H1 (cell line): ENCODE results near the gene PDLIM3. TPM values are rescaled to one million over a fixed set of nuclear protein-coding genes. Genes with fewer than 3 reads are reported as not detected.

Experiments
- CTCF ChIA-PET: fragments of 300-600 bp; sonication (Branson Sonifier 250); formaldehyde crosslinking; loops from one replicate; lab custom pipeline; 2021; ENCODE audit not compliant: partially characterized antibody; lab: Charles Lee
- POLR2A ChIA-PET: fragments of 300-600 bp; sonication (Branson Sonifier 250); formaldehyde crosslinking; loops from one replicate; lab custom pipeline; 2021; ENCODE audit warnings: inconsistent platforms; ENCODE audit not compliant: partially characterized antibody; lab: Charles Lee
- DNase-seq, 2 experiments: peaks; one replicate each; pipeline versions ENCODE4 v3.0.0 to v3.0.0-alpha.2; 2010 to 2022; ENCODE audit warnings: low spot score in 2 of 2, low read depth in 1 of 2, mixed read lengths in 1 of 2
- FAIRE-seq: peaks from 2 replicates; lab custom pipeline; 2011; peaks lifted over from hg19 to GRCh38; lab: Jason Lieb, UNC
- H2AFZ ChIP-seq: 2 replicates; pipeline ENCODE4 v1.8.1; 2012; ENCODE audit warnings: low read length, inconsistent platforms
- H2AK5ac ChIP-seq: 2 replicates; pipeline ENCODE4 v1.6.1; 2013; ENCODE audit warnings: low read depth, low read length
- H2BK120ac ChIP-seq: replicated peaks from 2 replicates; pipeline ENCODE3; 2013; ENCODE audit warnings: low read depth, low read length, inconsistent platforms
- H2BK12ac ChIP-seq: 2 replicates; pipeline ENCODE4 v1.6.1; 2013; ENCODE audit warnings: low read depth, low read length
- H2BK15ac ChIP-seq: 2 replicates; pipeline ENCODE4 v1.6.1; 2013; ENCODE audit warnings: low read length
- H2BK20ac ChIP-seq: 2 replicates; pipeline ENCODE4 v1.6.1; 2013; ENCODE audit warnings: low read length
- H2BK5ac ChIP-seq: 2 replicates; pipeline ENCODE4 v1.6.1; 2013; ENCODE audit warnings: low read depth, low read length
- H3K14ac ChIP-seq: 2 replicates; pipeline ENCODE4 v1.6.1; 2013; ENCODE audit warnings: inconsistent platforms; ENCODE audit not compliant: insufficient read length
- H3K18ac ChIP-seq: 2 replicates; pipeline ENCODE4 v1.6.1; 2013; ENCODE audit warnings: low read length; ENCODE audit errors: extremely low read depth
- H3K23ac ChIP-seq: 2 replicates; pipeline ENCODE4 v1.6.1; 2013; ENCODE audit warnings: inconsistent platforms; ENCODE audit not compliant: insufficient read length
- H3K23me2 ChIP-seq: 2 replicates; pipeline ENCODE4 v1.6.1; 2013; ENCODE audit warnings: low read depth, low read length
- H3K27ac ChIP-seq: 2 replicates; pipeline ENCODE4 v1.6.1; 2011; ENCODE audit warnings: low read depth, low read length, inconsistent platforms
- H3K27me3 ChIP-seq, 4 experiments: replicated peaks in 1 of 4; 1 replicate in 1 of 4; 2 replicates in 3 of 4; pipeline versions ENCODE4 v1.6.1 to v1.8.1; 2011 to 2013; ENCODE audit warnings: low read length in 3 of 4, mild to moderate bottlenecking in 3 of 4, inconsistent platforms in 2 of 4, mixed read lengths in 2 of 4, moderate library complexity in 1 of 4; ENCODE audit not compliant: control insufficient read depth in 3 of 4, insufficient read depth in 3 of 4; ENCODE audit errors: extremely low read depth in 1 of 4
- H3K36me3 ChIP-seq, 4 experiments: 2 replicates each; pipeline versions ENCODE4 v1.6.1 to v1.8.1; 2011 to 2013; ENCODE audit warnings: mild to moderate bottlenecking in 4 of 4, low read length in 3 of 4, moderate library complexity in 2 of 4, control low read depth in 1 of 4, inconsistent platforms in 1 of 4; ENCODE audit not compliant: insufficient read depth in 4 of 4, control insufficient read depth in 2 of 4
- H3K4ac ChIP-seq: replicated peaks from 2 replicates; pipeline ENCODE3; 2013; ENCODE audit warnings: low read length, low read depth, mixed read lengths, inconsistent platforms; ENCODE audit not compliant: insufficient read length
- H3K4me1 ChIP-seq, 4 experiments: replicated peaks in 1 of 4; 1 replicate in 1 of 4; 2 replicates in 3 of 4; pipeline versions ENCODE4 v1.6.1 to v1.8.1; 2011 to 2013; ENCODE audit warnings: low read length in 3 of 4, inconsistent platforms in 2 of 4, mixed read lengths in 1 of 4; ENCODE audit not compliant: insufficient read depth in 4 of 4, control insufficient read depth in 3 of 4
- H3K4me2 ChIP-seq, 2 experiments: 2 replicates each; pipeline versions ENCODE4 v1.6.1 to v1.8.1; 2011 to 2013; ENCODE audit warnings: low read depth in 2 of 2, low read length in 2 of 2, control low read depth in 1 of 2, inconsistent platforms in 1 of 2, mild to moderate bottlenecking in 1 of 2; ENCODE audit not compliant: insufficient read depth in 1 of 2
- H3K4me3 ChIP-seq, 4 experiments: fragments of 200-600, 300-600 bp in 1 of 4; sonication (generic), shearing (Covaris generic), sonication (Bioruptor Twin) in 1 of 4; 2 replicates each; pipeline versions ENCODE4 v1.5.1 to v1.8.1; 2011 to 2016; ENCODE audit warnings: low read length in 4 of 4, low read depth in 3 of 4, control low read depth in 2 of 4, inconsistent platforms in 2 of 4, mild to moderate bottlenecking in 2 of 4, mixed read lengths in 1 of 4, moderate library complexity in 1 of 4; ENCODE audit not compliant: insufficient read depth in 2 of 4; ENCODE audit errors: extremely low read depth in 1 of 4
- H3K56ac ChIP-seq: replicated peaks from 2 replicates; pipeline ENCODE3; 2013; ENCODE audit warnings: low read depth, mild to moderate bottlenecking, mixed read lengths, low read length, inconsistent platforms; ENCODE audit not compliant: insufficient read length
- H3K79me1 ChIP-seq: 2 replicates; pipeline ENCODE4 v1.6.1; 2013; ENCODE audit warnings: low read depth, low read length, control low read depth
- H3K79me2 ChIP-seq, 2 experiments: 2 replicates each; pipeline versions ENCODE4 v1.6.1 to v1.8.1; 2012 to 2013; ENCODE audit warnings: low read length in 2 of 2, mild to moderate bottlenecking in 2 of 2, inconsistent platforms in 1 of 2; ENCODE audit not compliant: insufficient read depth in 2 of 2, control insufficient read depth in 1 of 2
- H3K9ac ChIP-seq, 4 experiments: replicated peaks in 1 of 4; 1 replicate in 1 of 4; 2 replicates in 3 of 4; pipeline versions ENCODE4 v1.6.1 to v1.8.1; 2011 to 2013; ENCODE audit warnings: low read depth in 3 of 4, low read length in 3 of 4, control low read depth in 2 of 4, mild to moderate bottlenecking in 2 of 4, moderate library complexity in 2 of 4, inconsistent platforms in 1 of 4; ENCODE audit errors: extremely low read depth in 1 of 4
- H3K9me3 ChIP-seq, 2 experiments: 2 replicates each; pipeline versions ENCODE4 v1.6.1 to v1.8.1; 2012 to 2013; ENCODE audit warnings: mild to moderate bottlenecking in 2 of 2, moderate library complexity in 2 of 2, control low read depth in 1 of 2, inconsistent platforms in 1 of 2, low read depth in 1 of 2, low read length in 1 of 2, mixed read lengths in 1 of 2; ENCODE audit not compliant: insufficient read depth in 2 of 2
- H4K20me1 ChIP-seq, 2 experiments: replicated peaks in 1 of 2; 2 replicates each; pipeline versions ENCODE3 to v1.8.1; 2011 to 2013; ENCODE audit warnings: inconsistent platforms in 2 of 2, low read length in 2 of 2, mild to moderate bottlenecking in 1 of 2; ENCODE audit not compliant: insufficient read depth in 2 of 2, control insufficient read depth in 1 of 2
- H4K5ac ChIP-seq: 2 replicates; pipeline ENCODE4 v1.6.1; 2013; ENCODE audit warnings: low read length, low read depth, mixed read lengths, inconsistent platforms; ENCODE audit not compliant: insufficient read length
- H4K8ac ChIP-seq: 2 replicates; pipeline ENCODE4 v1.8.0; 2013; ENCODE audit warnings: mild to moderate bottlenecking, moderate library complexity, low read length, inconsistent platforms; ENCODE audit not compliant: insufficient read depth; ENCODE audit errors: extremely low read depth
- H4K91ac ChIP-seq: replicated peaks from 2 replicates; pipeline ENCODE3; 2013; ENCODE audit warnings: low read length, mixed read lengths, inconsistent platforms; ENCODE audit not compliant: insufficient read length
- ATF3 ChIP-seq: IDR thresholded peaks from 2 replicates; pipeline ENCODE4 v1.6.1; 2011; ENCODE audit warnings: low read depth, mild to moderate bottlenecking, low read length; ENCODE audit not compliant: insufficient read depth
- BRCA1 ChIP-seq: IDR thresholded peaks from 2 replicates; pipeline ENCODE4 v1.6.1; 2012; ENCODE audit warnings: low read depth, low read length, improper control_type of control experiment
- CEBPB ChIP-seq: IDR thresholded peaks from 2 replicates; pipeline ENCODE4 v1.6.1; 2012; ENCODE audit warnings: low read depth, low read length
- CHD1 ChIP-seq: IDR thresholded peaks from 2 replicates; pipeline ENCODE4 v1.6.1; 2012; ENCODE audit warnings: low read depth, low read length, improper control_type of control experiment
- KDM5A ChIP-seq: fragments of 200-600 bp; IDR thresholded peaks from 2 replicates; pipeline ENCODE4 v1.7.1; 2012; ENCODE audit warnings: mild to moderate bottlenecking, low read length, inconsistent platforms, mixed read lengths
- NANOG ChIP-seq: IDR thresholded peaks from 2 replicates; pipeline ENCODE4 v1.6.1; 2011; ENCODE audit warnings: low read length, low read depth, mild to moderate bottlenecking, inconsistent platforms; ENCODE audit not compliant: insufficient read depth, poor library complexity, severe bottlenecking
- RXRA ChIP-seq: IDR thresholded peaks from 2 replicates; pipeline ENCODE4 v1.6.1; 2011; ENCODE audit warnings: low read depth, mild to moderate bottlenecking, low read length, moderate library complexity; ENCODE audit not compliant: insufficient read depth
- SIN3A ChIP-seq, 2 experiments: IDR thresholded peaks in 1 of 2; conservative IDR thresholded peaks in 1 of 2; 2 replicates each; pipeline ENCODE4 v1.6.1; 2011 to 2012; ENCODE audit warnings: low read length in 2 of 2, improper control_type of control experiment in 1 of 2, low read depth in 1 of 2, mild to moderate bottlenecking in 1 of 2
- SIX5 ChIP-seq: IDR thresholded peaks from 2 replicates; pipeline ENCODE4 v1.6.1; 2011; ENCODE audit warnings: mild to moderate bottlenecking, low read depth, low read length
- SP4 ChIP-seq: IDR thresholded peaks from 2 replicates; pipeline ENCODE4 v1.6.1; 2012; ENCODE audit warnings: low read length, inconsistent platforms
- TAF1 ChIP-seq: IDR thresholded peaks from 2 replicates; pipeline ENCODE4 v1.6.1; 2011; ENCODE audit warnings: mild to moderate bottlenecking, low read depth, low read length
- TAF7 ChIP-seq: optimal IDR thresholded peaks from 2 replicates; pipeline ENCODE3; 2011; ENCODE audit warnings: low read depth, mild to moderate bottlenecking, inconsistent platforms, low read length, moderate library complexity, borderline replicate concordance
- TBP ChIP-seq: IDR thresholded peaks from 2 replicates; pipeline ENCODE4 v1.6.1; 2011; ENCODE audit warnings: low read depth, low read length, improper control_type of control experiment
- WGBS, 2 experiments: shearing (Covaris generic) in 1 of 2; methylation state at CpG; one replicate each; pipeline versions ENCODE4 v1.1.6 to v1.1.7; 2013 to 2015; ENCODE audit warnings: low lambda C conversion rate in 2 of 2, mixed read lengths in 2 of 2, inconsistent platforms in 1 of 2, low coverage in 1 of 2, missing lambda C conversion rate in 1 of 2; ENCODE audit not compliant: insufficient replicate concordance in 2 of 2, insufficient coverage in 1 of 2, insufficient read length in 1 of 2; ENCODE audit errors: extremely low coverage in 1 of 2, missing lambda C conversion rate in 1 of 2; 5-methylcytosine and 5-hydroxymethylcytosine counted together
- polyA plus RNA-seq, 7 experiments: library from polyadenylated mRNA; depleted of rRNA in 3 of 7; stranded (reverse) in 5 of 7; unstranded in 2 of 7; fragments of >200 nt in 5 of 7; fragments of 200-250 nt in 2 of 7; gene quantifications; 1 replicate in 5 of 7; 2 replicates in 1 of 7; 4 replicates in 1 of 7; pipeline versions ENCODE4 v1.2.1 to v1.2.3, GENCODE V29; 2011 to 2013; ENCODE audit warnings: missing spikeins in 2 of 7, mixed read lengths in 2 of 7
- total RNA-seq: library from RNA; stranded (reverse); fragmentation: NEBNext Ultra II Directional; extraction: Animal tissue kit (Norgen Biotek cat#: 25700); gene quantifications from 2 replicates; pipeline ENCODE4 v1.2.1, GENCODE V29; 2021
- TF ChIP-seq, protein P1 (sequence below): IDR thresholded peaks from 2 replicates; pipeline ENCODE4 v1.6.1; 2011; ENCODE audit warnings: low read length, improper control_type of control experiment

The PDLIM3 gene
- total and polyA plus RNA-seq, 2 of the 8 experiments (the other 6 are each of a cell fraction or from before 2014, with no cell fraction given), result 7.6 to 8.1 TPM

DNA sequence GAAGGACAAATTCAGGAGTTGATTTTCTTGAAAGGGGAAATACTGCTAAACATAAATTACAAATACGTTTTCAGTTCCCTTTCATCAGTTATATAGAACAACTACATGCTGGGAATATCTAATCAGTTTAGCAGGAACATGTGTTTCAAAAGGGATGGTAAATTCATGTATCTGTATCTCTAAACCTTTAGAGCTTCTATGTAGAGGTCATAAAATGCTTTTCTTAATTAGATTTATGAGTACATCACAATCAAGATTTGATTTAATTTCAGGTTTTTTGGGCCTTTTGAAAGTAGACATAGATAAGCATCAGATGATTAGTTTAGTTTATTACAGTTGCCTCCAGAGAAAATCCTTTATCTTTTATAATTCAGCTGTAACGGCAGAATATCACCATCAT is 12.9 kb downstream of the PDLIM3 start:
- ChIA-PET CTCF (no interaction called here), POLR2A (no interaction called here)
- DNase-seq (no peak), FAIRE-seq (no peak)
- Histone ChIP-seq H4K5ac (no peak overlapping the region), H3K56ac (no peak overlapping the region), H3K23ac (no peak overlapping the region), H3K4me1 (no peaks in the 10 kb centered on the region), H3K4me2 (no peak overlapping the region), H3K79me2 (no peaks in the 10 kb centered on the region), H2BK20ac (no peak overlapping the region), H2BK120ac (no peak overlapping the region), H2AK5ac (no peak overlapping the region), H4K20me1 (no peaks in the 10 kb centered on the region), H2AFZ (no peak overlapping the region), H2BK15ac (no peak overlapping the region), H3K27me3 (no peaks in the 10 kb centered on the region), H3K4me3 (no peak overlapping the region), H3K79me1 (no peaks in the 10 kb centered on the region), H3K9ac (no peak overlapping the region), H3K23me2 (no peaks in the 10 kb centered on the region), H3K14ac (no peak overlapping the region), H3K9me3 (no peaks in the 10 kb centered on the region), H2BK12ac (no peak overlapping the region), H3K18ac (no peak overlapping the region), H3K27ac (no peak overlapping the region), H4K8ac (no peak overlapping the region), H3K36me3 (no peaks in the 10 kb centered on the region; a peak in 1 of 8 replicates), H2BK5ac (no peak overlapping the region), H3K4ac (no peak overlapping the region), H4K91ac (no peak overlapping the region)
- no CpG with 5 or more reads among the region's 2 CpGs for WGBS, 2 experiments
- TF ChIP-seq SIN3A (conservative IDR thresholded peaks at IDR 0.05 in 1 of 2, IDR thresholded peaks at IDR 0.05 in 1 of 2; ENCODE audit: low read depth in 1 of 2, low read length in 2 of 2), result no peak
- no peak for TF ChIP-seq SIX5
- no peak for TF ChIP-seq TAF7
- no peak for TF ChIP-seq CEBPB
- TF ChIP-seq SP4, result no peak
- no peak for TF ChIP-seq CHD1
- TF ChIP-seq TAF1, result no peak
- TF ChIP-seq KDM5A, result no peak
- TF ChIP-seq, protein P1, sequence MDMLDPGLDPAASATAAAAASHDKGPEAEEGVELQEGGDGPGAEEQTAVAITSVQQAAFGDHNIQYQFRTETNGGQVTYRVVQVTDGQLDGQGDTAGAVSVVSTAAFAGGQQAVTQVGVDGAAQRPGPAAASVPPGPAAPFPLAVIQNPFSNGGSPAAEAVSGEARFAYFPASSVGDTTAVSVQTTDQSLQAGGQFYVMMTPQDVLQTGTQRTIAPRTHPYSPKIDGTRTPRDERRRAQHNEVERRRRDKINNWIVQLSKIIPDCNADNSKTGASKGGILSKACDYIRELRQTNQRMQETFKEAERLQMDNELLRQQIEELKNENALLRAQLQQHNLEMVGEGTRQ, result no peak
- TF ChIP-seq TBP, result no peak
- TF ChIP-seq ATF3, result no peak
- no peak for TF ChIP-seq BRCA1
- TF ChIP-seq RXRA, result no peak
- no peak for TF ChIP-seq NANOG
